Activated CD4-positive, CD25-positive, alpha-beta regulatory T cell treated with anti-CD3 and anti-CD28 coated beads, Interleukin-2, amount 50 U/mL, for 72 hours (primary cell): Measurements from ENCODE around the gene PRRT3.
"Not testable (repeated sequence)": the region's sequence is repeated elsewhere in the genome, so short reads cannot be mapped to it uniquely, and the experiment has no call there.

Source experiments
- DNase-seq: peaks from one replicate; pipeline ENCODE4 v3.0.0; 2021

The PRRT3 gene

DNA sequence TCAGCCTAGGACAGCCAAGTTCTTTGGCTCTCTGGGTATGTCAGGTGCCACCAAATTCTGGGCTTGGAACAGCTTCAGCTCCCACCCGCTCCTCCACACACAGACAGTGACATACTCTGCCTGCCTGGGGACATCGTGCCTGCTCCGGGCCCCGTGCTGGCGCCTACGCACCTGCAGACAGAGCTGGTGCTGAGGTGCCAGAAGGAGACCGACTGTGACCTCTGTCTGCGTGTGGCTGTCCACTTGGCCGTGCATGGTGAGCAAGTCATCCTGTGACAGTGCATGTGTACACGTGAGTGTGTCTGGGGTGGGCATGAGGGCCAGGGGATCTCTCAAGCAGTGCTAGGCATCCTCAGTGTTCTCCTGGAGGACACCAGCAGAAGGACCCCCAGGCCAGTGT lies 34.4 kb downstream of the PRRT3 start:
- DNase-seq: no peak

DNA sequence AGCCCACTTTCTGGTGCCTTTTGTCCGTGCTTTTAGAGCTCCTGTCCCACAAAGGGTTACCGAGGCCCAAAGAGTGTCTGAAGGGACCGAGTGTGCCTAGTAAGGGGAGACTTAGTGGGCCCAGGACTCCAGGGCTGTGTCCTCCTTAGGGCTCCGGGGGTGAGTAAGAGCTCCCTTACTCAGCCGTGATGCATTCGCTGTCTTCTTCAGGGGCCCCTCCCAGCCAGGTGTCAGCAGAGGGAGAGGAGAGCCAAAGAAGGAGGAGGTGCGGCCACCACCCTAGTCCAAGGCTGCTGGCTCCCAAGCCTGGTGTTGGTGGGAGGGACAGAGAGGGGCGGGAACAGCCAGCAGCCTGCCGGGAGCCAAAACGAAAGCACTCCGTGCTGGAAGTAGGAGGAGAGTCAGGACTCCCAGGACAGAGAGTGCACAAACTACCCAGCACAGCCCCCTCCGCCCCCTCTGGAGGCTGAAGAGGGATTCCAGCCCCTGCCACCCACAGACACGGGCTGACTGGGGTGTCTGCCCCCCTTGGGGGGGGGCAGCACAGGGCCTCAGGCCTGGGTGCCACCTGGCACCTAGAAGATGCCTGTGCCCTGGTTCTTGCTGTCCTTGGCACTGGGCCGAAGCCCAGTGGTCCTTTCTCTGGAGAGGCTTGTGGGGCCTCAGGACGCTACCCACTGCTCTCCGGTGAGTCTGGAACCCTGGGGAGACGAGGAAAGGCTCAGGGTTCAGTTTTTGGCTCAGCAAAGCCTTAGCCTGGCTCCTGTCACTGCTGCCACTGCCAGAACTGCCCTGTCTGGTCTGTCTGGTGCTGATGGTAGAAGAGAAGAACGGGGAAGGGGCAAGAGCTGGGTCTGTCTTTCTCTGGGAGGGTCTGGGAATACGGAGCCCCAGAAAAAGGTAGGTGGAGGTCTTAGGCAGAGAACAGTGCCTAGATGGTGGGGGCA lies 35.2 kb downstream of the PRRT3 start, which contains the start of gene IL17RC:
Gene IL17RC (plus strand): TSS at position 365 of the 947 bp plus-strand sequence. CDS start 218 bp downstream, at position 583.
- no peak for DNase-seq

DNA sequence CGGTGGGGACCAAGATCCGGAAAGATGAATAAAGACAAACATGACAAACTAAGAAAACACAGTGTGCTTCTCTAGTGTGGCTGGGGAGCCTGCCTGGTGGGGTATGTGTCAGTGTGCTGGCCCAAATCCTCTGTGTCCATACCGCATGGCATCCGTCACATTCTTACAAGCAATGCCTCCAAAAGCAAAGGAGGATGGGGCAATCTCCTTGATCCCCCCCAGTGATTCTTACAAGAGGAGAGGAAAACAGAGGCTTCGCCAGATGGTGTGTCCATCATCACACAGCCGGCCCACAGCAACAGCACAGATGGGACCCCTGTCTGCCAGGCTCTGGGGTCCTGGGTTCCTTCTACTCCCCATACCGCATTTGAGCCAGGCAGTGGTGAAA lies 35.9 kb downstream of the PRRT3 start:
- DNase-seq: no peak

- DNase-seq: peak; percentile 46
Observed at GRCh38 chr3:9915254-9916141, 36.7 kb downstream of the PRRT3 start.

- DNase-seq: no peak
Observed at GRCh38 chr3:9914559-9915253, 37.5 kb downstream of the PRRT3 start.

DNA sequence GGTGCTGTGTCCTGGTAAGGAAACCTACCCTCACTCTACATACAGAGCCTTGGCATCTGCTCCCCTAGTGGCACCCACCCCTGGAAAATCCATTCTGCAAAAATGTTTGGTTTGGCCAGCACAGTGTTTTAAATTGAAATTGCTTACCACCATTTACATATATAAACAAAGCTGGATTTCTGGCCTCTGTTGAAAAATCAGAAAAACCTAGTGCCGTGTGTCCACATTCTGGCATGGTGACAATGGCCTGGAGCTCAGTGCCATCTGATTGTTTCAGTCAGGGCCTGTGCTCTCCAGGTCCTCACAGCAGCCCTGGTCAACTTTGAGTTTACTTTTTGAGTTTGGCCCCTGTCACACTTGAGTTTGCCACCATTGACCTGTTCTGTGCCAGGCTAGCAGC lies 38.2 kb downstream of the PRRT3 start:
- no peak for DNase-seq

DNA sequence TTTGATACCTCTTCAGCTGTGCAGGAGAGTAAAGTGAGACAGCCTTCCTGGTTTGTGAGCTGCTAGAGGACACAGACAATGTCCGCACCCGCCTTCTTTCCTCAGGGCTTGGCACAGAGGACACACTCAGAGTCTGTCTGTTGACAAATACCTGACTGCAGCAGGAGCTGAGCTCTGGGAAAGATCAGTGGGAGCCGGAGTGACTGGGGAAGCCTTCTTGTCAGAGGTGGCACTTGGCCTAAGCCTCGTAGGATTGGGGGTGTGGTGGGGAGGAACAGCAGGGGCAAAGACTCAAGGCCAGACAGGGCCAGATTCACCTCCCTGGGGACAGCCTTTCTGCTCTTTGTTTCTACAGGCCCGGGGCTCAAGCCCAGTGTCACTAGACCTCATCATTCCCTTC lies 38.6 kb downstream of the PRRT3 start:
- DNase-seq: no peak

DNA sequence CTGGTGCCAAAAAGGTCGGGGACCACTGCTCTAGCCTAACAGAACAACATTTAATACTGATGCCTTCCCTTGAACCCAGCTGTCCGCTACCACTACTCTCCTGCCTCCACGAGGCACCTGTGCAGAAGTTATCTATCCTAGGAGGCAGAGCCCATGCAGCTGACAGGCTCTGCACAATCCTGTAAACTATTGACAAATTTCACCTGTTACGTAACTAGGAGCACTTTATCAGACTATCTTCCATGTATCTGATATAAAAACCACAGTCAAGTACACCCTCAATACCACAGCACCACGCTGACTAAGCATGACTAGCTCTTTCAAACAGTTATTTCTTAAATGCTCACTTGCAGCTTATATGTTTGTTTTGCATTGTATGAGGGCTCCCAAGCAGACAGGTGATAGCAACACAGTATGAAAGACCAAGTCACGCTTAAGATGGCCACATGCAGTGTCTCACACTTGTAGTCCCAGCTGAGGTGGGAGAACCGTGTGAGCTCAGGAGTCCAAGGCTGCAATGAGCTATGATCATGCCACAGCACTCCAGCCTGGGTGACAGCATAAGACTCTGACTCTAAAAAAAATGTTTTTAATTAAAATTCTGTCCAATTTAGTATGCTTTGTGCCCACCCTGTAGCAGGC lies 39.8 kb downstream of the PRRT3 start:
- DNase-seq: no peak

- DNase-seq: no peak
Observed at GRCh38 chr3:9911863-9912262, 40.3 kb downstream of the PRRT3 start.

DNA sequence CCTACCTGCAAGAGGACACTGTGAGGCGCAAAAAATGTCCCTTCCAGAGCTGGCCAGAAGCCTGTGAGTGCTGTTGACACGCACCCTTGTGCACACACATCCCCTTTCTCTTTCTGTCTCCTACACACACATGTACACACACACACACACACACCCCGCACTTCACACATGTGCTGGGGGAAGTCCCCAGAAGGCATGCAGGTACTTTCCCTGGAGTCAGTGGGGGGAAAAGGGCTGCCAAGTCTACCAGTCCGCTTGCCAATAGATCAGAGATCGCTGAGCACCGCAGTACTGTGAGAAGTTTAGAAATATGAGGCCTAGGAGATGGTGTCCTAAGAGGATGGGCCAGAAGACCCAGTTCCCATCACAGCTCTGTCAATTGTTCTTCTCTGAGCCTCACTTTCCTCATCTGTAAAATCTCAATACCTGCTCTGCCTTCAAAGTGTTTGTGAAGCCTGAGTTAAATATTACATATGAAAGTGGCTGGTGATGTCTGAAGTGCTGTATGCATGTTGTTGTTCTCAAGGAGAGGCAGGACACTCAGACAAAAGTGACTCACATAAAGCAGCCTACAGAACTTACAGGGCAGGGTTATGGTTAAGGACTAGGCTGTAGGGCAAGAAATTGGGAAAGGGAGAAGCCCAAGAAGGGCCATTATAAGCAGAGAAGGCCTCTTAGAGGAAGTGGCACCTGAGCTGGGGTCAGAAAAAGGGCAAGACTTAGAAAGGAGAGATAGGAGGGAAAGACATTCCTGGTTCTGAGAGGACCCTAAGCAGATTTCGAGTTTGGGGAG lies 42.8 kb downstream of the PRRT3 start:
- no peak for DNase-seq

DNA sequence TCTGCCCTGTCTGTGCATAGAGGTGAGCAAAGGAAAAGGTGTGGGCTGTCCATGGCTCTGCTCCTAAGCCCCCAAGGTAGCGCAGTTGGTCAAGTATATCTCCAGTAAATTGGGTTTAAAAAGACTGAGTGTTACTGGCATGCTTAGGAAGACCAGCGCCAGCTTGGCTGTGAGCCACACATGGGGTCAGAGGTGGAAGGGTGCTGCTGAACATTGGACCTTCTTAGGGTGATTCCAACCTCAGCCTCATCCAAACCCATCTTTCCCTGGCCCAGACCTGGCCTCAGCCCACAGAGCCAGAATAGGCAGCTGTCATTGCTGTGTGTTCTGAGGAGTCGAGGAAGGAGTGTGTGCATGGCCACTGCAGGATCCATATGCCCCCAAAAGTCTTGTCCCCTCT lies 43.9 kb downstream of the PRRT3 start:
- no peak for DNase-seq

- no peak for DNase-seq
Observed at GRCh38 chr3:9906480-9906879, 45.7 kb downstream of the PRRT3 start.

- no peak for DNase-seq
Observed at GRCh38 chr3:9903904-9904303, 48.3 kb downstream of the PRRT3 start.

DNA sequence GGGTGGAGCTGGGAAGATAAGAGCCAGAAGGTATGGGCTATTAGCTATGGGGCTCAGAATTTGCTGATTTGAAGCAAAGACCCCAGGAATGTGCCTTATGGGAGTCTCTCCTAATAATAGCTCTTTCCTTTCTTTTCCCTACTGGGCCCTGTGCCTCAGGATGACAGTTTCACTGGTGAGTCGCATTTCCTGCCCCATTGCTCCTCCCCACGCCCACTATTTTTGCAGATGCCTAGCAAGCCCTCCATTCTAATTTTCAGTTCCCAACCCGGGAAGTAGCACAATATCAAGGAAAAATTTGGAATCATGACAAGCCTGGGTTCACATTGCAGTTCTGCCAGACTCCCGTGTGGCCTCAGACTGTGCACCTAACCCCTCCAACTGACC lies 49.0 kb downstream of the PRRT3 start:
- DNase-seq: no peak

DNA sequence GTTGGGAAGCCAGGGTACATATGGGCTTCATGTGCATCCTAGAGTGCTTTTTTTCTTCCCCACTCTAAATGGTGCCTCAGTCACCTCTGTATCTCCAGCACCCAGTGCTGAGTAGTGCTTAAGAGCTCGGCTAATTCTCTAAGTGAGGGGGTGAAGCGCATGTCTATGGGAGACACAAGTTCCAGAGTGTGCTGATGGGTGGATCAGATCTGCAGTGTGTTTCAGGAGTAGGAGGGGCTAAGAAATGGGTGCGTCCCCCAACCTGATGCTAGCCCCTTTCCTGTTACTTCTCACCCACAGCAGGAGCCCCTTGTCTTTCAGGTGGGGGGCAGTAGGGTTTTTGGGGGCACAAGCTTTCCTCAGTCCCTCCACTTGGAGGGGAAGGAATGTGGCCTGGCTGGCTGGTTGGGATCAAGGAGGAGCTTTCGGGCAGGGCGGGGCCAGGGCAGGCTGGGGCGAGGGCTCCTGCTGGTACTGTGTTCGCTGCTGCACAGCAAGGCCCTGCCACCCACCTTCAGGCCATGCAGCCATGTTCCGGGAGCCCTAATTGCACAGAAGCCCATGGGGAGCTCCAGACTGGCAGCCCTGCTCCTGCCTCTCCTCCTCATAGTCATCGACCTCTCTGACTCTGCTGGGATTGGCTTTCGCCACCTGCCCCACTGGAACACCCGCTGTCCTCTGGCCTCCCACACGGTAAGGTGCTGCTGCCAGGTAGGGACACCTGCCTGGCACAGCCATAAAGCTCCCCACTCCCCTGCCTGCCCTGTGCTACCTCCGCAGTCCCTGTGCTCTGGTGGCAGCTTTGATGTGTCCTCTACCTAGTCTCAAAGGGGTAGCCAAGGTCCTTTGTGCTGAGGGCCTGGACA lies 49.6 kb downstream of the PRRT3 start, which contains the start of gene IL17RE:
Gene IL17RE (plus strand): TSS at position 477 of the 866 bp plus-strand sequence. CDS start 85 bp downstream, at position 562.
- DNase-seq: no peak

DNA sequence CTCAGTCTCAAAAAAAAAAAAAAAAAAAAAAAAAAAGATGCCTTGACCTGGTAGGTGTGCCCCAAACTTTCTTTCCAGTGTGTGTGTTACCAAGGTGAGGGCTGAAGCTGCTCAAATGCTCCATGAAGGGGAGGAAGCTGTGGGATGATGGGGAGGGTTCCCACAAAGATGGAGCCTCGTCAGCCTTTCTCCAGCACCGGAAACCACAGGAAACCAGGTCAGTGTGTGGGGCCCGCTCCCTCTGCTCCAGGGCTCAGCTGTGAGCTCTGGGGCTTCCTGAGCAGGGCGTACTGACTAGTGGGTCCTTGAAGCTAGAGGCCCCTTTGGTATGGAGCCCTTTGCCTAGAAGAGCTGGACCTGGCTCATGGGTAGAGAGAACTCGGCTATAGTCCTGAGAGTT lies 50.2 kb downstream of the PRRT3 start:
- DNase-seq: no peak

DNA sequence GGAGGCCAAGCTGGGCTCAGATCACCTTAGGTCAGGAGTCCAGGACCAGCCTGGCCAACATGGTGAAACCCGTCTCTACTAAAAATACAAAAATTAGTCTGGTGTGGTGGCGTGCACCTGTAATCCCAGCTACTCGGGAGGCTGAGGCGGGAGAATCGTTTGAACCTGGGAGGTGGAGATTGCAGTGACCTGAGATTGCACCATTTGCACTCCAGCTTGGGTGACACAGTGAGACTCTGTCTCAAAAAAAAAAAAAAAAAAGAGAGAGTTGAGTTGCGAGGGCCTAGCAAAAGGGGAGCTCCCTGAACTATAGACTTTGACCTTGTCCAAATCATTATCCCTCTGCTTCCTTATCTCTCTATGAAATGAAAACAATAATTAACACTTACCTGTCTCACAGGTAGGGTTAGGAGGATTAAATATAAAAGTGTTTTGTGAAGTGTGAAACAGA lies 51.2 kb downstream of the PRRT3 start:
- DNase-seq: not testable (repeated sequence)

DNA sequence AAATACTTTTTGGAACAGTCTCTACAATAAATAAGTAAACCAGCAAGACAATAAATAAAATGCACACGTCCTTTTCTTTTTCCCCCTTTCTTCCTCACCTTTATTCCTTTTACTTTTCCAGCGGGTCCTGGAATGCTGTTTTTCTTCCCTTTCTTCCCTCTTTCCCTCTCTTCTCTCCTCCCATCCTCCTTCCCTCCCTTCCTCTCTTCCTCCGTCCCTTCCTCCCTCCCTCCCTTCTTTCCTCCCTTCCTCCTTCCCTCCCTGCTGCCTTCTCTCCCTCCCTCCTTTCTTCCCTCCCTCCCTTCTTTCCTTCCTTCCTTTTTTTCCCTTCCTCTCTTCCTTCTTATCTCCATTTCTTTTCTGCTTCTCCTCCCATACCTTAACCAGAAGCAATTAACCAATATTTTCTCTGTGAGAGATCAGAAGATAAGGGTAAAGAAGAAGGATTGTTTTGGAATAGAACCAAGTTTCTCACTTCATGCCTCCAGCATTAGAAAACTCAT lies 52.9 kb downstream of the PRRT3 start:
- DNase-seq: no peak

DNA sequence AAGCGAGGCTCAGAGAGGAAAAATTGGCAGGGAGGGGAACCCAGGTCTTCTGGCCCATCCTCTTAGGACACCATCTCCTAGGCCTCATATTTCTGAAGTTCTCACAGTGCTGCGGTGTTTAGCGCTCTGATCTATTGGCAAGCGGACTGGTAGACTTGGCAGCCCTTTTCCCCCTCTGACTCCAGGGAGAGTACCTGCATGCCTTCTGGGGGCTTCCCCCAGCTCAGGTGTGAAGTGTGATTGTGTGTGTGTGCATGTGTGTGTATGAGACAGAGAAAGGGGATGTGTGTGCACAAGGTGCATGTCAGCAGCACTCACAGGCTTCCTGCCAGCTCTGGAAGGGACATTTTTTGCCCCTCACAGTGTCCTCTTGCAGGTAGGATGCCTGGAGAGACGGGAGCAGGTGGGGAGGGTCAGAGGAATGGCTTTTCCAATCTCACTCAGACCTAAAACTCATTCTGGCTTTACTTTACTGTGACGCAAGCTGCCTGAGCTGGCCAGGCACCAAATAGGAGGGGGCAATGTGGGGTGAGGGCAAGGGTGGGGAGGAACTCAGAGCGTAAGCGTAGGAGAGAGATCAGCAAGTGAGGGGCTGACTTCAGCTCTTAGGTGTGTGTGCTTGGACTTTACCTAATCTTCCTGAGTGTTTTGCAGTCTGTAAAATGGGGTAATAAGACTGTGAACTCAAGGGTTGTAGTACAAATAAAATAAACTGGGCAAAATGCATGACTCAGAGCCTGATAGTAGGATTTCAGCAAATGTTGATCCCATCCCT lies 53.6 kb downstream of the PRRT3 start:
- DNase-seq: no peak
